Right forelimb (tissue), 1 donor: ENCODE measurements around the gene RLIM.

ENCODE experiments used
- DNase-seq: peaks from one replicate; pipeline ENCODE4 v3.0.0-alpha.2; 2018

RLIM gene

DNA sequence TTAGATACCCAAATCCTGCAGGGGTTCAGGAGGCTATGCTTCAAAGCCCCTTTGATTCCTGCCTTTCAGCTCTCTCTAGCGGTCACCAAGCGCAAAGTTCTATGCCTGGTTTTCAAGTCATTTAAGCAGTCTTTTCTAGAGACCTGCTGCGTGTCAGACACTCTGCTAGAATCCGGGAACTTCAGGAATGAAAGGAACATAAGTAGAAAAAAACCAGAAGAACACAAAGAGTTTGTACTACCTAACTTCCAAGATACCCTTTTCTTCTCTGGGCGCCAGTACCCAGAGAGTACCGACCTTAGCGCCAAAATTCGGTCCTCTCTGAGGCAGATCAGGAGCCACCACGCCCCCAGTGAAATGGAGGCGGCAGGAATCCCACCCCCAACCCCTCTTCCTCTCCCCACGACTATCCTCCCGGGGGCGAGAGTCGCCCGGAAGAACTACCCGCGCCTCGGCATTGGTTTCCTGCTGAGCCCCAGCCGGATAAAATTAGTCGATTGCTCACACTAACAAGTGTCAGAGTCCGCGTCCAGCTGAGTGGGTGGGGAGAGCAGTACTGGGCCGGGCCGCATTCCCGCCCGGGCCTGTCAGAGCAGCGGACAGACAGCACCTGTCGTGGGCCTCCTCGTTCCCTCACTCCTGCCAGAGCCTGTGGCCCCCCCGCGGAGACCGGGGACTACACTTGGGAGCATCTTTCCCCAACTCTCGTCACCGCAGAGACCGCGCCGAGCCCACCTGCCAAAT, 78.8 kb downstream of the RLIM start:
- peak; percentile 83 for DNase-seq
